ENCODE measurements around the gene SYS1.

DNA sequence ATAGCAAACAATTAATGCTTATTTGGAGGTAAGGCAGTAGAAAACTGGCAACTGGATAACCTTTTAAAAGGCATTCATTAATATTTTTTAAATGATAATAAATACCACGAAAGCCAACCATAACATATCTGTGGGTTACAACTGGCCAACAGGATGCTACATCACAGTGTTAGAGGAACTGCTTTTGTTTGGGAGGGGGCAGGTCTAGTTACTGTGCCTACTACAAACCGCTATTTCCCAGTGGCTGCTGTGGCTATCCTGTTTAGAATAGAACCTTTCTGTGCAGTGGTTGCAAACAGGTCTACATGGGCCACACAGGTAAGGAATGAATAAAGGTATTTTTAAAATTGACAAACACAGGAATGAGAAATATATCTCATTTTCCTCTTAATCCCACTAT is 54.0 kb downstream of the SYS1 start:
- no peak for TF ChIP-seq EZH2phosphoT487 (IDR thresholded peaks at IDR 0.05; ENCODE audit: borderline replicate concordance)
- no peak for TF ChIP-seq CTCF (conservative IDR thresholded peaks at IDR 0.05; ENCODE audit: low read length)

Data from Loucy (cell line).